Femur (tissue), 1 donor: ENCODE data around the gene PRPSAP1.

Source experiments
- DNase-seq: peaks from one replicate; pipeline ENCODE4 v3.0.0-alpha.2; 2017

Gene PRPSAP1, protein sequence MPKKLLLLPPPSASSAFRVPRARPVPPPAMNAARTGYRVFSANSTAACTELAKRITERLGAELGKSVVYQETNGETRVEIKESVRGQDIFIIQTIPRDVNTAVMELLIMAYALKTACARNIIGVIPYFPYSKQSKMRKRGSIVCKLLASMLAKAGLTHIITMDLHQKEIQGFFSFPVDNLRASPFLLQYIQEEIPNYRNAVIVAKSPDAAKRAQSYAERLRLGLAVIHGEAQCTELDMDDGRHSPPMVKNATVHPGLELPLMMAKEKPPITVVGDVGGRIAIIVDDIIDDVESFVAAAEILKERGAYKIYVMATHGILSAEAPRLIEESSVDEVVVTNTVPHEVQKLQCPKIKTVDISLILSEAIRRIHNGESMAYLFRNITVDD

DNA sequence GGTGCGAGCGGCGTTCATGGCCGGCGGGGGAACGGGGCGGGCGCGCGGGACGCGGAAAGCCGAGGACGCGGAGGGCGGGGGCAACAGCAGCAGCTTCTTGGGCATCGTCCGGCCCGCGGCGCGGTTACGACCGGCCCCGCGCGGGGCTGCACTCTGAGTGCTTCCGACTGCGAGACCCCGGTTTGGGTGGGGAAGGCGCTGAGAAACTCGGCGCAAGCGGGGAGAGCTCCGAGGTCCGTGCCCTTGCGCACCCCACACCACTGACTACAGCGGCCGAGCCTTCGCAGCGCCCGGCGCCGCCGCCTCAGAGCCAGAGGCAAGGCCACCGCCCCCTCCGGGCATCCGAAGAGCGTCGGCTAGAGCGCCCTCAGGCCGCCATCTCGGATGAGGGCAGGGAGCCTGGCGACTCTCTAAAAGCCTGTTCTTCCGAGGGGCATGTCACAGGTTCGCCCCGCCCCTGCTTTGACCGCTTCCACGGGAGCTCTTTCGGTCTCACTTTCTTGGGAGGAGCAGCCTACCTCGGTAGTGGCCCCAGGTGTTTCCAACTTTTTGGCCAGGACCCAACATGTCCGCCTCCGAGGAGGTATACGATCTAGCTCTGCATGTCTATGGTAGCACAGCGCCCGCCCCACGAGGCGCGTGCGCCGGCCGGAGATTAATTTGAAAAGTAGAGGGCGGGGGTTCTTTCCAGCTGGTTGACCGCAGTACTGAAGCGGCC is at the start of gene PRPSAP1:
PRPSAP1 (minus strand) TSS at position 318 of the 718 bp plus-strand sequence; CDS start at position 105, 213 bp downstream.
- peak; percentile 92 for DNase-seq

GRCh38 chr17:76402711-76403110 is 49.0 kb upstream of the PRPSAP1 start:
- DNase-seq = no peak

- no peak for DNase-seq
Measured at GRCh38 chr17:76399175-76400172, 45.8 kb upstream of the PRPSAP1 start.

DNA sequence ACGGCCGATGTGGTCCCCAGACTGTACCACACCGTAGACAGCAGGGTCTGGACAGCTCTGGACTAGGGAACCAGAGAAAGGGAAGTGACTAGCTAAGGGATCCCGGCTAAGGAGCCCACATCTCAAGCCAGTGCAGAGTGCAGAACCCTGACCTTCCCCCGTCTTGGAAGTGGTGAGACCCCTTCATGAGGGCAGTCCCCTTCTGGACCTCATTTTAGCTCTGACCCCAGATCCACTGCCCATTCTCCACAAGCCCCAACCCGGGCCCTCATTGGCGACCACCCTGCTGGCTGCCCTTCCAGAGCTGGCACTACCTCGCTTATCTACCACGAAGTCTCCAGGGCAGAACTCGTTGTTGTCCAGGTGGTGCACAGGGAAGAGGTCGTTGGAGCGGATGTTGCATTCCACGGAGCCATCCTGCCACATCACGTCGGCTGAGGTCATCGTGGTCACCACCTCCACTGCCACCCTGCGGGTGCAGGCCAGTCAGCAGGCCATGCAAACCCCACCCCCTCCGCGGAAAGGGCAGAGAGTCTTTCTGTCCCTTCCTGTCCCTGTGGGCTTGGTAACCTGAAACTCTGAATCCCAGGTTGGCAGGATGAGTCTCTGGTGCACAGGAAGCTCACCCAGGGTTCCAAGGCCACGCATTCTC is 44.9 kb upstream of the PRPSAP1 start:
- DNase-seq = no peak

GRCh38 chr17:76397687-76398522 is 44.2 kb upstream of the PRPSAP1 start:
- peak; percentile 90 for DNase-seq

- no peak for DNase-seq
Measured at GRCh38 chr17:76397184-76397583, 43.5 kb upstream of the PRPSAP1 start.

GRCh38 chr17:76395980-76396379 is 42.3 kb upstream of the PRPSAP1 start:
- no peak for DNase-seq

GRCh38 chr17:76394166-76394565 is 40.5 kb upstream of the PRPSAP1 start:
- no peak for DNase-seq

GRCh38 chr17:76391200-76391715 is 37.5 kb upstream of the PRPSAP1 start:
- DNase-seq = no peak

DNA sequence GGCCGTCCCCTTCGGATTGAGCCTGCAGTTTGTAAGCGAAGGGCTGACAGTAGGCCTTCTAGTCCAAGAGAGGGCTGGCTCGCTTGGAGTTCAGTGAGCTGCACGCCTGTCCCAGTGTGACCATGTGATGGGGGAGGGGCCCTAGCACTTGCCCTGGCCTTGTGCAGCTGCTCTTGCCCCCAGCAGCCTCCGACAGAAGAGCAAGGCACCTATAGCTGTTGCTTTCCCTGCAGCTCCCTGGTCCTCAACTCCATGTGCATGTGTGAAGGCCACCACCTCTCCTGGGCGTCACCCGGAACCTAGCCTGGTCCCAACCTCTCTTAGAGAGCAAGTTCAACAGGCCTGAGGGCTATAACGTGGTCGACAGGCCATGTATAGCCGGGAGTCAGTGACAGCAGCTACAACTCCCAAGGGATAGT is 36.3 kb upstream of the PRPSAP1 start:
- DNase-seq = no peak

GRCh38 chr17:76388966-76389888 is 35.5 kb upstream of the PRPSAP1 start:
- DNase-seq = no peak

GRCh38 chr17:76386966-76387765 is 33.5 kb upstream of the PRPSAP1 start:
- no peak for DNase-seq

- peak; percentile 81 for DNase-seq
Measured at GRCh38 chr17:76385892-76386786, 32.4 kb upstream of the PRPSAP1 start.

GRCh38 chr17:76384987-76385891 is 31.5 kb upstream of the PRPSAP1 start:
- no peak for DNase-seq

GRCh38 chr17:76384222-76384986 is 30.7 kb upstream of the PRPSAP1 start, which contains the start of gene SPHK1:
Gene SPHK1 (plus strand): TSS chr17:76384609. CDS start chr17:76385645, 1,036 bp downstream.
- DNase-seq = peak; percentile 80
